ENCODE measurements around the gene RPTOR.
"Not testable (repeated sequence)": the region's sequence is repeated elsewhere in the genome, so short reads cannot be mapped to it uniquely, and the experiment has no call there.

RPTOR gene

DNA sequence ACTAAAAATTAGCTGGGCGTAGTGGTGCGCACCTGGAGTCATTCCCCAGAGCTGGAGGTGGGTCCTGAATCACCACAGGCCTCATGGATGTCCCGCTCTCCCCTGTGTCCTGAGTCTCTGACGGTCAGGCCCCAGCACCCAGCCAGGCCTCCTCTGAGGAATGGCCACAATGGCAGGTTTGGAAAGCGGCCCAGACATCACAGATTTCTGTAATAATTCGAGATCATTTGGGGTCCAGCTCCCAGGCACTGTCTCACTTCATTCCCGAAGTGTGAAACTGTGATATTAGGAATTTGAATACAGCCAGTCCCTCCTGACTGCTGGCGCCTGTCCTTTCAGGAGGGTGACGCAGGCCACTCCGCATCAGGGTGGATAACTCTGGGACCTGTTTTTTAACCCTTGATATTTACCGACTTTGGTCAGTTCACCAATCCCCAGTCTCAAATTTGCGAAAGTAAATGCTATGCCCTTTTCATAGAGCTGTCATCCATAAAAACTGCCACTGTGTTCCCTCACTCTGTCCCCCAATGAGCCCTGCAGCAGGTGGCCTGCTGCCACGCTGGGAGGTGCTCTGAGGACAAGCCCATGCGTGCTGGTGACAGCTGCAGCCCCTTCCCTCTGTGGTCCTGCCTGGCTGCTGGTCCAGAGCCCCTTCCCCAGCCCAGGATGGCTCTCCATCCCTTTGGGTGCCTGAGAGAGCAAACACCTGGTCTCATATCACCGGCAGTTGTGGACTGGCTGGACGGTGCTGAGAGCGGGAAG is 28.3 kb upstream of the RPTOR start:
- FAIRE-seq, result no peak

DNA sequence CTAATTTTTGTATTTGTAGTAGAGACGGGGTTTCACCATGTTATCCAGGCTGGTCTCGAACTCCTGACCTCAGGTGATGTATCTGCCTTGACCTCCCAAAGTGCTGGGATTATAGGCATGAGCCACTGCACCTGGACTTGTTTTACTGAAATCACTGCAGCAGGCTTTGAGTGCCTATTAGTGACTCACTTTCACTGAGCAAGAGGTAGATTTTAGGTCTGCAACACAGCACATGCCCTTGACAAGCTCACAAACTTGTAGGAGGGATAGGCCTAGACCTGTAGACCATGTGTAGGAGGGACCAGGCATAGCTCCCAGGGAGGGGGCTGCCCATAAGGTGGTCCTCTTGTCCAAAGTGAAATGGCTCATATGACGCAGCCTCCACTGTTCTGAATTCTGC is 27.0 kb upstream of the RPTOR start:
- no peak for FAIRE-seq

DNA sequence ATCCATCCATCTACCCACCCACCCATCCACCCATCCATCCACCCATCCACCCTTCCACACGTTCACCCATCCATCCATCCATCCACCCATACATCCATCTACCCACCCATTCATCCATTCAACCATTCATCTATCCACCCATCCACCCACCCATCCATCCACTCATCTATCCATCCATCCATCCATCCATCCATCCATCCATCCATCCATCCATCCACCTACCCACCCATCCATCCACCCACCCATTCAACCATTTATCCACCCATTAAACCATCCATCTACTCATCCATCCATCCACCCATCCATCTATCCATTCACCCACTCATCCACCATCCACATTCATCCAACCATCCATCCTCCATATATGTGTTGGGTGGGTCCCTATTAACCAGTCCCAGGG is 26.2 kb upstream of the RPTOR start:
- FAIRE-seq, result no peak

DNA sequence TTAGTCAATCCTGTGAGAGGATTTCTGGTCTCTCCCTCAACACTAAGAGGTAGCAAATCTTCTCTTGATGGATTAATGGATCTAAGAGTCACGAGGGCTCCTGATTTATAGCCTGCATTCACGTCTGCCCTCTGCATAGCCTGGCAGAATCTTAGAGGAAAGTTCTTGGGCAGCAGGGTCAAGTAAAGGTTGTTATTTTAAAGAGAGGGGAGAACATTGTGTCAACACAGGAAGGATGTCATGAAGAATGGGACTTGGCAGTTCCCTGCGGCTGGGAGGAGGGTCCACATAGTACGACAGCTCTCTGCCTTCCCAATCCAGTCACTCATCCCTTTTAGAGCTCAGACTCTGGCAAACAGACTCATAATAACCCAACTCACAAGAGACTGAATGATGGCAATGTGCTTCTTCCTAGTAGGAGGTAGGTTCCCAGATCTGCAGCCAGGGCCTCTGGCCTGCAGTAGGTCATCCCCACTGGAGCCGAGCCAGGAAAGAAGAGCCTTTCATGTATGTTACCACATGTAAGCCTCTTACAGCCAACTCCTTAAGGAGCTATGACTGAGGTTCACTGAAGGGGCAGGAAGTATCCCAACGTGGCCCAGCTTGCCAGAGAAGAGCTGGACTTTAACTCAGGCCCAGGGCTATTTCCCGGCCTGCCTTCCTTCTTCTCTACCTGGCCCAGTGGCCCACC is 25.4 kb upstream of the RPTOR start:
- no peak for FAIRE-seq

DNA sequence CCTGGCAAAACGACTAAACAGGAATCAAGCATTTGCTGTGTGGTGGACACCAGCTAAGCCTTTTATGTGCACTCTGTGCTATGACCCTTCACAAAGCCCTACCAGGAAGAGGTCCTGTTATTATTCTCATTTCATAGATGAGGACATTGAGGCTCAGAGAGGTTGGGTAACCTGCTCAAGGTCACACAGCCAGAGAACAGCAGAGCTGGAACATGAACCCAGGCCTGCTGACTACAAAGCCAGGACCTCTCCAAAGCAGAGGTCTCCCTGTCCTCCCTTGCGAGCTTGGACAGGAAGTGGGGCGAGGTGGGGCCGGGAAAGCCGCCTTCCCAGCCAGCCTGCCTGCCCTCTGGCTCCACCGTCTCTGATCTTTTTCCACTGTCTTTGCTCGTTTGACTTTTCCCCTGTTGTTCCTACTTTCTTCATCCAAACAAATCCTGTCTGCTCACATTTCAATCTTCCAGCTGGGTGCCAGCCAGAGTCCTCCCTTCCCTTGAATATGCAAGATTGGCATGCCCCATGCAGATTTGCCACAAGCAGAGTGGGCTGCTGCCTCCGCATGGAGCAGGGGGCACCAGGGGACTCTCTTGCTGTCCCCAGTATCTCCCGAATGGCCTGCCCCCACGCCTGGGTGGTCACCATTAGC is 23.7 kb upstream of the RPTOR start:
- FAIRE-seq, result no peak

DNA sequence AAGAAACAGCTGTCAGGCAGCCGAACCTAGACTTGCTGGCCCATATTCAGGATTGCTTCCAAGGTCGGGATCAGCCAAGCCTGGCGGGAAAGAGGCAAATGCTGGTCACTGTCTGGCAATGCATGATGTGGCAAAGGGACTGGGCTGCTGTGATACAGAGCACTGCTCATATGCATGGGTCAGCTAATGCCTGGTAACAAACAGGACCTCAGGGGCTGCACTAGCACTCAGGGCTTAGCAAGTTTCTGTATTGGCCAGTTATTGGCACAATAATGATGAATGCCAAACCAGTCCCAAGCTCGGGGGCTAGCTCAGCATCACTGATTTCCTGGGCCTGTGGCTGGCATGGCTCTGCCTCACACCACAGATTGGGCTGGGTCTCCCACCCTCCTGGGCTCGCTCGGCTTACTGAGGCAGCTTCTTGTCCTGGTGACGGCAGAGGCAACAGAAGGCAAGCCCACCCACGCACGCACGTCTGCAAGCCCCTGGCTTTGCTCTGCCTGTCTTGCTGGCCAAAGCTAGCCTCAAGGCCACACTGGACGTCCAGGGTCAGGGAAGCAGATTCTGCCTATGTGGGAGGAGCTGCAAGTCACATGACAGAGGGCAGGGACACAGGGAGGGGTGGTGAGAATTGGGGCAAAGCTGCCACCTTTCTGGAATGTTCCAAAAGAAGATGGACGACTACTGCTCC is 21.4 kb upstream of the RPTOR start:
- FAIRE-seq, result no peak

DNA sequence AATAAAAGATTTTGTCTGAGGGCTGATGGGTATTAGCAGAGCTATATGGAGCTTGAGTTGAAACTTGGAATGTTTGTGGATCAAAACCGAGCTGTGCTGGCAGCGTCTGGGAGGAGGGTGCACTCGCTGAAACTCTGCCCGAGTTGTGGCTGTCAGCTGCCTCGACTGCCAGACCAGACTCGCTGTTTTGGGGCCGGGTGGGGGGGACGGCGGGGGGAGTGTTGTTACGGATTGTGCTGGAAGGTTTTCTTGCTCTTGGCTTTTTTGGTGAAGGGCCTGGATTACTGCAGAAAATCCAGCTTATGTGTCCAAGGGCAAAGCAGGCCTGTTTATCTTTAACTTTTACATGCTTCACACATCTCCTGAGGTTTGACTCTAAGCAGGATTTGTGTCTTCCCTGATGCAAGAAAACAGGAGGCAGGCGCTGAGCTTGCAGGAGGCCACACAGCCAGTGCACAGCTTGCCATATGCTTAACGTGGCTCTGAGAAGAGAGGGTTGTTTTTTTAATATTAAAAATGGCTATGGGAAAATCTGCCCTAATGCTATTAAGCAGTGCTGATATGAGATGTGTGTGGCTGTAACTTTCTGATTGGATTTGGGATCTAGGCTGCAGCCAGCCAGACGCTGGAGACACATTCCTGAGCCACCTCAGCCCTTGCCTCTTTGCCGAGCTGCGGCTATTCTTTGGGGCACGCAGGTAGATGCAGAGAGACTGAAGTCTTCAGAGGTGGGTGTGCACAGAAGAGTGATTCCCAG is 20.5 kb upstream of the RPTOR start:
- FAIRE-seq, result no peak

DNA sequence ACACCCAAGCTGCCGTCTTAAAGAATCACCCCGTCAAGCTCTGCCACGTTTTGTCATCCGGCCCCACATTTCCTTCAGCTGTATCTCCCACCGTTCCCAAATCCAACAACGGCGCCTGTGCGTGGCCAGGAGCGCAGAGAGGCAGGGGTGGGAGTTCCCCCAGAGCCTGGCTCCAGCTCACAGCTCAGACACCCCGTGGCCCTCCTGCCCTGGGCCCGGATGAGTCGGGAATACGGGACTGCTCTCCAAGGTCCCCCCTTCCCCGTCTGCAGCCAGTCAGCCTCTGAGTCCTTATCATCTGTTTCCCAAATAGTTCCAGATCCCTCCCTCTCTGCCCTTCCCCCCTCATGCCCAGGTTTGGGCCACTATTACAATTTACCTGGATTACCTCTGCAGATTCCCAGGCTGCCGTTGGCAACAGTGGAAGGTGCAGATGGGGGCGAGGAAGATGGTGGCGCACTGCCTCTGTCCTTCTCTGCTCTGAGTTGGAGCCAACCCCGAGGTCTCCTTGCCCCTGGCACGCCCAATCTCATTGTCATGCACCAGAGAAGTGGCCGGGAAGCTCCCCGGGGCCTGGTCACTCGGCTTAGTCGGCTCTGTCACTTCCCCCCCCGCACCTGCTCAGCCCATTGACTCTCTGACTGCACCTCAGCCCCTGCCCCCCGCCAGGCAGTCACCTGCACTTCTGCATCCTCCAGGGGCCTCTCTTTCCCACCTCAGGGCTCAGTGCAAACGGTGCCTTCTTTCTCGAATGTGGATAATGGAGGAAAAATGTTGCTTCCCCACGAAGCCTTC is 18.3 kb upstream of the RPTOR start:
- no peak for FAIRE-seq

DNA sequence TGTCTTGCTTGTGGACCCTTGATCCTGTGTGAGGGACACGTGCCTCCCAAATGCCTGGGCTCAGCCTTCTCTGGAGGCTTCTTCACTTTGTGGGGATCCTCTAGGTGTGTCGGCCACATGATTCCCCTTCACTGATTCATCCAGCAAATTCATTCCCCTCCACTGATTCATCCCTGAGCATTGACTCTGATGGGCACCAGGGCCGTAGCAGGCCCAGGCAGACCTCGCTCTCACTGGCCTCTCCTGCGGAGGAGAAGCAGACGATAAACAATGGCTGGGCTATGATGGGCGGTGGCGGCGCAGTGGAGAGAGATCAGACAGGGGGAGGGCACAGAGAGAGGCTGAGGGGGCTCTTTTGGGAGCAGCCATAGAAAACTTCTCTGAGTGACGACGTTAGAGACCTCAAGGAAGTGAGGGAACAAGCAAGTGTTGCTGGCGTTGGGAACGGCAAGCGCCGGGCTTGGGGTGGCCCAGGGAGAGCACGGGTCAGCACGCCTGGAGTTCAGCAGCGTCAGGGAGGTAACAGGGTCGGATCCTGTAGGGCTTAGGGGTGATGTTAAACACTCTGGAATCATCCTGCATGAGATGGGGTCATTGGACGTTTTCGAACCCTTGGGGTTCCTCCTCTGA is 17.5 kb upstream of the RPTOR start:
- no peak for FAIRE-seq

DNA sequence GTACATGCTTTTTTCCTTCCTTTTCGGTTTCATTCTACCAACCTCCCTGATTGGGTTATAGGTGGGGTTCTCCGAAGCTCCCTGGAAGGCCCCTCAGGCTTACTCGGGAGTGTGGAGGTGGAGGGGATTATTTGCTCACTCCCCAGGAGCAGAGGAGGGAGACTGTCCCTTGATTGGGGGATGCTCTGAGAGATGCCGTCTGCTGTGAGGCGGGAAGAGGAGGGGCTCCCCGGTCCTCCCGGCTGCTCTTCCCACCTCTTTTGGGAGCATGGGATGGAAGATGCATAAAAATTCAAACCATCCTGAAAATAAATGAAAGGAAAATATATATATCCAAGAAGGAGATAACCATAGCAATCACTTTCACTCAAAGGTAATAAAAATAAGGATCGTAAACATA is 16.1 kb upstream of the RPTOR start:
- FAIRE-seq, result no peak

DNA sequence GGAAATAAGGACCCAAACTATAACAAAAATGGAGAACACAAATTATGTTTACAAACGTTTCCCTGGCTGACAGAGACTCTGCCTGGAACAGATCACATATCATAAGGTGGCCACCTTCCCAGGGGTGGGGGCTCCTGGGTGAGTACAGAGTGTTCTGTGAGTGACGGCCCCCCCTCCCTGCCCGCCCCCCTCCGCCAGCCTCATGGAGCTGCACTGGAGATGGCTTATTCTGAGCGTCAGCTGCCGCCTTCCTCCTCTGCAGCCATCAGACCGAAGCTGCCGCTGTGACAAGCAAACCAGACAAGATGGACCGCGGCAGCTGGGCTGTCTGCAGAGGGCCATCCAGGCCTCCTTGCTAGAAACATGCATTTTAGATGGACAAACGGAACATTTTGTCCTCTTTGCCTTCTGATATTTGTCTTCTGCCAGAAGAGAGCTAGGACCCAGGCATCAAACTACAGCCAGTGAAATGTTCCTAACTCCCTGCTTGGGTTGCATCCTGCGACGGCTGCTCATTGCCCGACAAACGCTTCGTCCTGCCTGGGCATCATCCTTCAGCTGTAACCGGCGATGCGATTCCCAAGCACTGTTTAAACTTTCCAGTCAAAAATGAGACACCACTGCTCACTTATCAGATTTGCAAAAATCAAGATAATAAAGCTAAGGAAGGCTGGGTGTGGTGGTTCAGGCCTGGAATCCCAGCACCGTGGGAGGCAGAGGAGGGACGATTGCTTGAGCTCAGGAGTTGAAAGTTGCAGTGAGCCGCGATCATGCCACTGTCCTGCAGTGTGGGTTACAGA is 15.3 kb upstream of the RPTOR start:
- no peak for FAIRE-seq

DNA sequence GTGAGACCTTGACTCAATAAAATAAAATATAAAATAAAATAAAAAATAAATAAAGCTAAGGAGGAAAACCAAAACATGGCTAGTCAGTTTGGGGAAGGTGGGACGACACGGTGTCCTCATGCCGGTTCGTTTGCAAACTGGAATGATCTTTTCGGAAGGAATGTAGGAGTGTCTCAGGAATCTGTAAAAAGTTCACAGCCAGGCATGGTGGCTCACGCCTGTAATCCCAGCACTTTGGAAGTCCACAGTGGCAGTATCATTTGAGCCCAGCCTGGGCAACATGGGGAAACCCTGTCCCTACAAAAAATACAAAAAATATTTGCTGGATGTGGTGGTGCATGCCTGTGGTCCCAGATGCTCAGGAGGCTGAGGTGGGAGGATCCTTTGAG is 14.7 kb upstream of the RPTOR start:
- FAIRE-seq, result no peak

DNA sequence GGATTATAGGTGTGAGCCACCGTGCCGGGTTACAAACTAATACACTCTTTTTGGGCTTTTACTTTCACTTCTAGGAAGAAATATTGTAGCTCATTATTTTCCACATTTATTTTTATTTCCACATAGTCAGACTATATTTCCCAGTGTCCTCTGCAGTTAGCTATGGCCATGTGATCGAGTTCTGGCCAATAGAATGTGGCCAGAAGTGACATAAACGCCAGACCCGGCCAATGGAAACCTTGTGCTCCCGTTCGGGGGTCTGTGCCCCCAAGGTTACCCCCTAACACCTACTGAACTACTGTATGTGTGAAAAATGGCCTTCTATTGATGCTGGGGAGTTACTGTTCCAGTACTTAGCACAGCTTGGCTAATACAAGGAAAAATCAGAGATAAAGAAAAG is 13.2 kb upstream of the RPTOR start:
- FAIRE-seq, result no peak

DNA sequence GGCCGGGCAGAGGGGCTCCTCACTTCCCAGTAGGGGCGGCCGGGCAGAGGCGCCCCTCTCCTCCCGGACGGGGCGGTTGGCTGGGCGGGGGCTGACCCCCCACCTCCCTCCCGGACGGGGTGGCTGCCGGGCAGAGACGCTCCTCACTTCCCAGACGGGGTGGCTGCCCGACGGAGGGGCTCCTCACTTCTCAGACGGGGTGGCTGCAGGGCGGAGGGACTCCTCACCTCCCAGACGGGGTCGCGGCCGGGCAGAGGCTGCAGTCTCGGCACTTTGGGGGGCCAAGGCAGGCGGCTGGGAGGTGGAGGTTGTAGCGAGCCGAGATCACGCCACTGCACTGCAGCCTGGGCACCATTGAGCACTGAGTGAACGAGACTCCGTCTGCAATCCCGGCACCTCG is 7.3 kb upstream of the RPTOR start:
- FAIRE-seq, result not testable (repeated sequence)

DNA sequence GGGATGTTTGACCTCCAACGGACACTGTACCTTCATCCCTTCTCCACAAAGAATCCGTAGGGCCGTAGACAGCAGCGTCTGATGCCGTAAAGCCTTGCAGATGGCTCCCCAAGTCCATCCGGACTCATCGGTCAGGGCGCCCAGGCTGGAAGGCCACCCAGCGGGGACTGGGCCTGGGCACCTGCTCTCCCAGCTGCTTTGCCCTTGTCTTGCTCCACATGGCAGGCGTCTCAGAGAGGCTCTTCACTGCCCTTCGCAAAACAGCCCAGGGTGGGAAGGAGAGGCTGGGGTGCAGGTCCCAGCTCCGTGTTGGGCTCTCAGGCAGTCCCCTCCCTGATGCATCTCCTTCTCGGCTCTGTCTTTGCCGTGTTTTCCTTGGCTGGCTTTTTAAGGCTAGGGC is 6.2 kb upstream of the RPTOR start:
- no peak for FAIRE-seq

DNA sequence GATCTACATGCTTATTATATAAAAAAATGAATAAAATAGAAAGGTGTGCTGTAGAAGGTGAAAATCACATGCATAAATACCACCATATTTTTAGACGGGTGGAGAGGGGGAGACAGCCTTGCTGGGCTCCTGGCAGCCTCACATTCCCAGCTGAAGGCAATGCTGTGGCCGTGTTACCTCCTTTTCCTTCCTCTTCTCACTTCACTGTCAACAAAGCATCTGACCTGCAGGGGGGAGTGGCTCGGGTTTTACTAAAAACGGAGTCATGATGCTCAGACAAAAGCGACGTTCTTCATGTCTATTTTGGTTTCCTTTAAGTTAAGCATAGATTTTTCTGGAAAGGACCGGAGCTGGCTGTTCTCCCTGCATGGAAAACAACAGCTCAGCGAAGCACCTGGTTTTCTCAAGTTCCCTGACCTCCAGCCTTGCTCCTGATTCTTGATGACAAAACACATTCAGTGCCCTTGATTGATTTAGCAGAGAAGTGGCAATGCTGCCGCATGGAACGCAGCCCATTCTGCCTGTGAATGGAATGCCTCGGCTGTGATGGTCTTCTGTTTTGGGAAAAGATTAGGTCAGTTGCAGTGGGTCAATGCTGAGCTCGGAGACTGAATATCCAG is 5.5 kb upstream of the RPTOR start:
- no peak for FAIRE-seq

DNA sequence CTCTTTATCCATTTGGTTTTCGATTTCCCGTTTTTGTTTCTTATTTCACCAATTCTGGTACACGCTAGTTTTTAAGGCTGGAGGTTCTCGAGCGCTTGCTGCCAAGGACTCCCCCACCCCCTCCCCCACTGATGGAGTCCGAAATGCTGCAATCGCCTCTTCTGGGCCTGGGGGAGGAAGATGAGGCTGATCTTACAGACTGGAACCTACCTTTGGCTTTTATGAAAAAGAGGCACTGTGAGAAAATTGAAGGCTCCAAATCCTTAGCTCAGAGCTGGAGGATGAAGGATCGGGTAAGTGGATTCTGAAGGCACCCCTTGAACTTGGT is 825 bp downstream of the RPTOR start:
- no peak for FAIRE-seq

DNA sequence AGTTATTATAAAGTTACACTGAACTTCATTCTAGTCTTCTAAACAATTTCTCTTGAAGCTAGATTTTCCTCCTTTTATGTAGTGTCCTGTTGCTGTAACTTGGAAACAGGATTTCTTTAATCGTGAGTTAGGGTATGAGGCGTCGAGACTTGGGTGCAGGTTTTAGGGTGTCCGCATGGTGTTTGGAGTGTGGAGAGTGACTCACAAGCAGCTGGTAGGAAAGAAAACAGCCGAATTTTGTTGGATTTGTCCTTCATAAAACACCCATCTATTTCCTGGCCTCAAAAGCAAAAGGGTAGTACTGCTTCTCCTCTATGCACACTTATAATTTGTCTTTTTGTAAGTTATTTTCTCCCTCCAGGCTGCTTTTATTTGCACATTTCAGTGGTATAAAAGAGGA is 1.6 kb downstream of the RPTOR start:
- no peak for FAIRE-seq

DNA sequence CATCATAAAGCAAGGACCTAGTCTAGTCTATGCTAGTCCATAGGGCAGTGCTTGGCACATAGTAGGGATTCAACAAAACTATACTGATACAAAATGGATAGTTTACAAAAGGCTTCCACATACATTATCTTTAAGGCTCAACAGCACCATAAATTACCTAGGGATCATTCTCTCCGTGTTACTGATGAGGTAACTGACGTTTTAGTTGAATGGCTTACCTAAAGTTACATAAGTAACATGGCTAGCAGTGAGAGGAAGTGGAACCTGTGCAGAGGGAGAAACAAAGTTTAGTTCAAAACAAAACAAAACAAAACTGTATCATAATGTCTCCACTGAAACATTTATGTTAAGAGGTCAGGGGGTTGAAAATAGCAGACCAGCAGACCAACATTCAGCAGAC is 7.9 kb downstream of the RPTOR start:
- FAIRE-seq, result no peak

DNA sequence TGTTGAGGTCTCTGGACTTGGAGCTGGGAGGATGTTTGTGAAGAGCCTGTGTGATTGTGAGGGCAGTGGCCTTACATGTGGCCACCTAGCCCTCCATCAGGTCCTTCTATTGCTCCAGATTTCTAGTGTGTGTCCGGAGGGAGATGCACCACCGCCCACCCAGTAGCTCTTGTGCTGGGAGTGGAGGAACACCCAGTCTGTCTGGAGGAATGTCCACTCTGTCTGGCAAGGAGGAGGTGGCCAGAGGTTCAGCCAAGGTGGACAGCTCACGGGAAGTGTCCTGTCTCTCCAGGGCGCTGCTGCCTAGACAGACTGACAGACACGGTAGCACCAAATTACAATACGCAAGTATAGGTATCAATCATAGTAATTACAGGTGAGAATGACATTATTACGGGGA is 10.6 kb downstream of the RPTOR start:
- no peak for FAIRE-seq

Measured in G401.6 (cell line).